ENCODE results near the gene OR10A2.
"Not testable (repeated sequence)": the region's sequence is repeated elsewhere in the genome, so short reads cannot be mapped to it uniquely, and the experiment has no call there.

OR10A2 gene

GRCh38 chr11:6889835-6890234 is 27.0 kb downstream of the OR10A2 start:
- no peak for DNase-seq

- no peak for DNase-seq
These were observed 29.5 kb downstream of the OR10A2 start, which contains the start of gene OR2D2 for GRCh38 chr11:6892400-6892799. TSS of gene OR2D2 (minus strand) at chr11:6892500. CDS start at chr11:6892500, 0 bp downstream.

GRCh38 chr11:6894097-6894496 is 31.2 kb downstream of the OR10A2 start:
- DNase-seq: no peak

GRCh38 chr11:6895010-6895409 is 32.2 kb downstream of the OR10A2 start:
- no peak for DNase-seq

GRCh38 chr11:6898911-6899310 is 36.1 kb downstream of the OR10A2 start:
- DNase-seq: no peak

GRCh38 chr11:6900327-6900999 is 37.6 kb downstream of the OR10A2 start:
- peak; percentile 15 for DNase-seq

GRCh38 chr11:6904804-6905203 is 41.9 kb downstream of the OR10A2 start:
- not testable (repeated sequence) for DNase-seq

- no peak for DNase-seq
These were observed 48.5 kb downstream of the OR10A2 start for GRCh38 chr11:6911378-6911777.

GRCh38 chr11:6911948-6912347 is 49.1 kb downstream of the OR10A2 start:
- DNase-seq: no peak

GRCh38 chr11:6919698-6920097 is 56.8 kb downstream of the OR10A2 start:
- no peak for DNase-seq

GRCh38 chr11:6920702-6921101 is 57.8 kb downstream of the OR10A2 start, which contains the start of gene OR2D3:
TSS of gene OR2D3 (plus strand) at chr11:6921002. CDS start at chr11:6921002, 0 bp downstream.
- DNase-seq: no peak
